HG03139 (cell line): ENCODE data around the gene ANKFN1.

Experiments
- ATAC-seq: cut with Tn5 transposase; IDR thresholded peaks from one replicate; pipeline ENCODE4 v1.9.1; 2021; ENCODE audit not compliant: unreplicated experiment

ANKFN1 gene

GRCh38 chr17:56152874-56153602 is at the start of gene ANKFN1:
TSS of gene ANKFN1 (plus strand) at chr17:56153475. CDS start at chr17:56212668, 59,193 bp downstream.
- ATAC-seq = no peak

DNA sequence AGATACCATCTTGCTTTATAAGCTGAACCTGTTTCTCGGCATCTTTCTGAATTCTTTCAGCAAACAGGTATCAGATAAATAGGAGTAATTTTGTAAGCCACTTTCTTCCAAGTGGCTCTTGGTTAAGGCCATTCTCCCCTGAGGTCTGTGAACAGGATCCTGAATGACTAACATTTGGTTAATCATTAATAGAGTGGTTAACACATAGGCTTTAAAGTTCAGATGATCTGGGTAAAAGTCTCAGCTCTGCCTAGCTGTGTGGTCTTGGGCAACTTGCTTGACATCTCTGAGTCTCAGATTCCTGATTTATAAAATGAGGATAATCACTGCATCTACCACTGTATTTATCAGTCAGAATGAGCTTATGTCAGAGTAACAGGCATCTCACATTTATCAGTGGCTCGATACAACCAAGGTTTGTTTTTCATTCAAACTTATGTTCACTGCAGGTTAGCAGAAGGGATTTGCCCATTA is 44.4 kb upstream of the ANKFN1 start:
- peak; percentile 83 for ATAC-seq

DNA sequence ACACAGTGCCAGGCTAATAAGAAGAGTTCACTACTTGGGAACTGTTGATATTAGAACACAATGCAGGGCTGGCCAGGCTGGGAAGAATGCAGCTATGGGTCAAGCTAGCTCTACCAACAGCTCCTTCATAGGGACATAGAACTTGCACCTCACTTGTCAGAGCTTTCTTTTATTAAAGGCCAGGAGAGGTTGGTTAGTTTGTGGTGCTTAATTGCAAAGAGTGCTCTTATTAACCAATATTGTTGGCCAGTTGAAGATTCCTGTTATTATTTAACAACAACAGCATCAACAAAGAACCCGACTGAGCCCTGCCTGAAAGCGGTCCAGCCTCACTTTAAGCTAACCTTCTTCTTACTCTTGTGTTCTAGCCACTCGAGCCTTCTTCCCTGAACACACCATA is 43.4 kb upstream of the ANKFN1 start:
- no peak for ATAC-seq

- ATAC-seq = no peak
These were observed 42.7 kb upstream of the ANKFN1 start for GRCh38 chr17:56110463-56111135.

DNA sequence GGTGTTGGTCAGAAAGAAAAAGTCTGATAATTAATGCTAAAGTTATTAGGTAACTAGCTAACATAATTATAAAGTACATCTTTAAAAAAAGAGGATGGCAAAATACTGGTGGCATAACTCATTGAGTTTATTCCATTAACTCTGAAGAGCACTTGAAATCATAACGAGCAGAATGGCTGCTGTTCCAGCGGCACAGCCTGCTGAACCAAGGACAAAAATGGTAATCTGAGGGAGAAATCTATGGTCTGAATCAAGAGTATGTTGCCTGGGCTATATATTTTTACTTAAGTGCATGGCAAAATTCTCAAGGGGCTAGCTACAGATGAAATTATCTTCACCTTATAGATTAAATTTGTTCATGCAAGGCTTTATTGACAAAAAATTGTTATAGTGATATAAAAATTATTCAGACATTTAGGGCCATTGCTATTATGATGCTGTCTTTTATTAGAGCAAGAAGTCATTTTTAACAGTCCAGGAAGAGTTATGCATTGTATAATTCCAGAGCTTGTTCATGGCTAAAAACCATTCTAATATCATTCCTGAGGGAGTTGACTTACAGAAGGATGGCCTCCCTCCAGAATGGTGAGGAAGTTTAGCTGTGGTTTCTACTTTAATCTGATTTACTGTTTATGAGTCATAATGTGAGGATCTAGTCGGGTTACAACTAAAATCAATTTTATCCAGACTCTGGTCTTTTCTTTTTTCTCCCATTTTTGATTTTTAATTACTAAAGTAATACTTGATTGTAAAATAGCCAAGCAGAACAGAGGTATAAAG is 41.4 kb upstream of the ANKFN1 start:
- no peak for ATAC-seq

GRCh38 chr17:56113486-56113885 is 39.8 kb upstream of the ANKFN1 start:
- ATAC-seq = no peak

DNA sequence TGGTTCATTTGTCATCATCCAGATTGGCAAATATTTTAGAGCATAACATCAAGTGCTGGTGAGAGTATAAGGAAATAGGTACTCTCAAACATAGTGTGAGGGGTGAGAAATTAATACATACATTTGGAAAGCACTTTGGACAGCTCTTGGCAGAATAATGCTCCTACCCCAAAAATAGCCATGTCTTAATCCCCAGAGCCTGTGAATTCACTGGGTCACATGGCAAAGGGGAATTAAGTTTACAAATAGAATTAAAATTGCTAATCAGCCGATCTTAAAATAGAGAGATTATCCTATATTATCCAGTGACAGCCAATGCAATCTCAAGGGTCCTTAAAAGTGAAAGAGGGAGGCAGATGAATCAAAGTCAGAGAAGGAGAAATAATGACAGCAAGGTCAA is 38.8 kb upstream of the ANKFN1 start:
- ATAC-seq = no peak

GRCh38 chr17:56119191-56119590 is 34.1 kb upstream of the ANKFN1 start:
- ATAC-seq = no peak

- ATAC-seq = no peak
These were observed 33.3 kb upstream of the ANKFN1 start for GRCh38 chr17:56119936-56120335.

DNA sequence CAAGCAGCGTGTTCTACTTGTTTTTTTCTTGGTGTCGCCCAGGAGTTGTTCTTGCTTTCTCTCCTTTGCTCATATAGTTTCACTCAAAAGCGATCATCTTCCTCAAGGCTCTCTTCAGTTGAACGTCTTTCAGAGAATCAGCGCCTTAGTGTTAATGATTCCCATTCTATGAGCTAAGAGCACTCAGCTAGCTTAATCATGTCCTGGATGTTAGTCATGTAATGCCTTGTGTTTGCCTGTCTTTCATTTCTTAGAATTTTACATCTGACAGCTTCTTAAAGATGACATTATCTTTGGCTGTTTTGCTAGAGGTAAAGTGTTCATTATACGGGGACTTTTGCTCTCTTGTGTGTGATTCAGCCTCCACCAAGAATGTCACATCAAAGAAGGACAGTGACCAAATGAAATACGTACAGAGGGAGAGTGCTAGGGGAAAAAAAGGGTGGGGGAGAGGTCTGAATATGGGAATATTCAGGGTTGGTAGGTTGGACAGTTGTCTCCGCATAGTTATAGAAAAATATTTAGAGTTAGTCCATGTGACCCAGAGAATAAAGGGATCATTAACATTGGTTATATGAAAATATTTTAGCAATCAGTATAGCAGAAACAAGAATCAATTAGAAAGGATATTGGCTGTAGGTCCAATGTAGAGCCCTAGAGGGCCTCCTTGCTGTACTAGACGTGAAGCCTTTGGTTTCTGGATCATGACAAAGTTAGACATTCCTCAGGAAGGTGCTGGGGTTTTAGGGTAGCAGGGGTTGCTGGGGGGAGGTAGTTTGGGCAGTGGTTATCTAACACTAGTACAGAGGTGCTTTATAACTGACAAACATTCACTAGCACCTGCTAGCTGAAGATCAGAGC is 31.9 kb upstream of the ANKFN1 start:
- no peak for ATAC-seq

GRCh38 chr17:56125830-56126819 is 27.1 kb upstream of the ANKFN1 start:
- no peak for ATAC-seq

- ATAC-seq = no peak
These were observed 23.2 kb upstream of the ANKFN1 start for GRCh38 chr17:56130026-56130425.

GRCh38 chr17:56130631-56131030 is 22.6 kb upstream of the ANKFN1 start:
- no peak for ATAC-seq

GRCh38 chr17:56131431-56131830 is 21.8 kb upstream of the ANKFN1 start:
- no peak for ATAC-seq

- ATAC-seq = no peak
These were observed 17.0 kb upstream of the ANKFN1 start for GRCh38 chr17:56136301-56136700.

GRCh38 chr17:56141046-56141839 is 12.0 kb upstream of the ANKFN1 start:
- ATAC-seq = no peak

DNA sequence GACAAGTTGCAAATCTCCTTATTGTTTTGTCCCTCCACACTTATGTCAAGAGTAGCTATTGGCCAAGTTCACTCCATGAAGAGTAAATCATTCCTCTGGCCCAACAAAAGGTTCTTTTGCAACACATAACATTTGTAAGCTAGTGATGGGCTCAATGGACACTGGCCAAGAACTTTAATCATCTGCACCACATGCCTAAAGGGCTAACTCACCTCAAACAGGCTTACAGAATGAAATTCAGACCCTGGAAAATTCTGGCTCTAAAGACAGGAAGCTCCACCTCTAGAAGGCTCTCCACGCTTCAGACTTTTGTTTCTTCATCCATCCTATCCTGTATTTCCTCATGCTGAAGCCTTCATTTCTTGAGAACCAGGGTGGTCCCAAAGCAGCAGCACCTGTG is 10.9 kb upstream of the ANKFN1 start:
- no peak for ATAC-seq

DNA sequence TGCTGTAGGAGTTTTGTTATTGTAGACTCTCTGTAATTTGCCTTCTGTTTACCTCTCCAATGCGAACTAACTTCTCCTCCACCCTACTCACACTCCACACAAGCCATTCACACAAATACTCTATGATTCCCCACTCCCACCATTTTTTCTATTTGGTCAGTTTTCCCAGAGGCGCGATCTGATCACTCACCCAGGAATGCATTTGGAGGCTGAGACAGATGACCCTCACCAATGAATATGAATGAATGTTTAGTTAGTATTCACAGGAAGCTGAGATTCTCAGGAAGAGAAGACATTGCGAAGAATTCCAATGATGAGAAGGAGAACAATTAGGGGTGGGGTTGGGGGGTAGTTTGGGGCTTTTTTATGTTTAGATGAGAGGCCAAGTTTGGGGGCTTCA is 10.5 kb upstream of the ANKFN1 start:
- ATAC-seq = no peak

DNA sequence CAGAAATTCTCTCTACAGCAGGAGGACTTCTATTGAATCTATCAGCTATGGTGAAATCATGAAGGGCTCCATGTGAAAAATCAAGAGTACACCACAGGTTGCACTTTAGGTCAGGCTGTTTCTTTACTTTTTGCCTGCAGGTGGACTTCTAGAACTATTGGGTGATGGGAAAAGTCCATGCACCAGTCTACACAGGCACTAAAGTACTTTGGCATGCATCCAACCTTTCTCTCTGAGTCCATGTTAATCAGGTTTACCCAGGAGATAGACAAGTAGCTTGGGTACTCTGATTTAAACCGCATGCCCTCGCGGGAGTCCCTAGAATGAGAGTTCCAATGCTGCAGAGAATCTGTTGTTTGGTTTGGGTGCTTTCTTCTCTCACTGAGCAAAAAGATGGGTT is 9.1 kb upstream of the ANKFN1 start:
- ATAC-seq = no peak
